Astrocyte (in vitro differentiated cells and primary cell): ENCODE measurements around the gene EID3. TPM values are rescaled to one million over a fixed set of nuclear protein-coding genes. Genes with fewer than 3 reads are reported as not detected.

Experiments
- DNase-seq: peaks from one replicate; pipeline ENCODE4 v3.0.0-alpha.2; 2010; ENCODE audit warnings: low read depth
- FAIRE-seq: peaks from 2 replicates; lab custom pipeline; 2011; peaks lifted over from hg19 to GRCh38; lab: Jason Lieb, UNC
- H2AFZ ChIP-seq: 2 replicates; pipeline ENCODE4 v1.6.0; 2012; ENCODE audit warnings: low read depth, low read length, inconsistent platforms
- H3K27ac ChIP-seq: 2 replicates; pipeline ENCODE4 v1.5.1; 2011; ENCODE audit warnings: low read depth, low read length, inconsistent platforms
- H3K27me3 ChIP-seq: 2 replicates; pipeline ENCODE4 v1.6.0; 2011; ENCODE audit warnings: low read length, inconsistent platforms; ENCODE audit not compliant: insufficient read depth
- H3K36me3 ChIP-seq: 2 replicates; pipeline ENCODE4 v1.5.1; 2011; ENCODE audit warnings: low read length, inconsistent platforms; ENCODE audit not compliant: insufficient read depth
- H3K4me1 ChIP-seq: 2 replicates; pipeline ENCODE4 v1.5.1; 2011; ENCODE audit warnings: low read length, inconsistent platforms; ENCODE audit not compliant: insufficient read depth
- H3K4me2 ChIP-seq: 2 replicates; pipeline ENCODE4 v1.6.0; 2012; ENCODE audit warnings: low read length, inconsistent platforms
- H3K4me3 ChIP-seq: 2 replicates; pipeline ENCODE4 v1.5.1; 2011; ENCODE audit warnings: low read depth, mild to moderate bottlenecking, low read length, inconsistent platforms; ENCODE audit not compliant: insufficient read depth
- H3K79me2 ChIP-seq: 2 replicates; pipeline ENCODE4 v1.6.0; 2012; ENCODE audit warnings: mild to moderate bottlenecking, low read length, inconsistent platforms; ENCODE audit not compliant: insufficient read depth
- H3K9ac ChIP-seq: 2 replicates; pipeline ENCODE4 v1.6.0; 2012; ENCODE audit warnings: mild to moderate bottlenecking, low read length, inconsistent platforms
- H3K9me3 ChIP-seq: 2 replicates; pipeline ENCODE4 v1.5.1; 2012; ENCODE audit warnings: low read depth, mild to moderate bottlenecking, low read length, inconsistent platforms; ENCODE audit not compliant: insufficient read depth
- H4K20me1 ChIP-seq: 2 replicates; pipeline ENCODE4 v1.6.0; 2012; ENCODE audit warnings: low read length, inconsistent platforms; ENCODE audit not compliant: insufficient read depth
- H3K27ac Mint-ChIP-seq: one replicate; pipeline ENCODE4 v1.8.0; 2021; ENCODE audit warnings: mild to moderate bottlenecking, mixed read lengths; ENCODE audit not compliant: unreplicated experiment
- H3K27me3 Mint-ChIP-seq: one replicate; pipeline ENCODE4 v1.8.0; 2021; ENCODE audit warnings: low read depth, mixed read lengths; ENCODE audit not compliant: unreplicated experiment
- H3K36me3 Mint-ChIP-seq: one replicate; pipeline ENCODE4 v1.8.0; 2021; ENCODE audit warnings: low read depth, mixed read lengths; ENCODE audit not compliant: unreplicated experiment
- H3K4me1 Mint-ChIP-seq: one replicate; pipeline ENCODE4 v1.8.0; 2021; ENCODE audit warnings: low read depth, mixed read lengths; ENCODE audit not compliant: unreplicated experiment
- H3K4me3 Mint-ChIP-seq: one replicate; pipeline ENCODE4 v1.8.0; 2021; ENCODE audit warnings: mild to moderate bottlenecking, moderate library complexity, mixed read lengths; ENCODE audit not compliant: unreplicated experiment
- H3K9me3 Mint-ChIP-seq: one replicate; pipeline ENCODE4 v1.8.0; 2021; ENCODE audit warnings: mild to moderate bottlenecking, mixed read lengths; ENCODE audit not compliant: unreplicated experiment
- EZH2 ChIP-seq: IDR thresholded peaks from 2 replicates; pipeline ENCODE4 v1.6.1; 2012; ENCODE audit warnings: mild to moderate bottlenecking, low read length, inconsistent platforms; ENCODE audit not compliant: insufficient read depth
- total RNA-seq: library from RNA; stranded (reverse); gene quantifications from 2 replicates; pipeline ENCODE4 v1.2.1, GENCODE V29; 2021
- TF ChIP-seq, protein P1 (sequence below): IDR thresholded peaks from 2 replicates; pipeline ENCODE4 v1.5.1; 2011; ENCODE audit warnings: low read depth, mild to moderate bottlenecking, inconsistent platforms, low read length, moderate library complexity; ENCODE audit not compliant: insufficient read depth

Gene EID3
- total RNA-seq, 1 donor from 2014 or later: 1.9 TPM

DNA sequence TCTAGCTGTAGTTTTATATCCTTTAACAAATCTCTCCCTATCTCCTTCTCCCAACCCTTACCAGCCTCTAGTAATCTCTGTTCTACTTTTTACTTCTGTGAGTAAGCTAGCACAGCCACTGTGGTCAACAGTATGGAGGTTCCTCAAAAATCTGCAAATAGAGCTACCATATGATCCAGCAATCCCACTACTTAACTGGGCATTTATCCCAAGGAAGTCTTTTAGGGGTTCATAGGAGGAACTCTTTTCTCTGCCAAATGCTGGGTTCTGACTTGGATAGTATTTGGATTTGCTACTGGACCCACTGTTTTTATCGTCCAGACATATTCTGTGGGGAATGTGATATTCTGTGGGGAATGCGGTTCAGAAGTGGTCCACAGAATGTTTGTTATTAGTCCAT, 41.1 kb downstream of the EID3 start:
- Histone ChIP-seq H3K27me3 (no peaks in the 10 kb centered on the region), H3K27ac (no peak overlapping the region), H3K4me1 (no peaks in the 10 kb centered on the region), H3K79me2 (peaks cover 54% of the 10 kb centered on the region), H2AFZ (no peak overlapping the region), H3K9ac (no peak overlapping the region), H4K20me1 (peaks cover 85% of the 10 kb centered on the region), H3K4me3 (no peak overlapping the region), H3K36me3 (peaks cover 77% of the 10 kb centered on the region), H3K4me2 (no peak overlapping the region), H3K9me3 (no peaks in the 10 kb centered on the region)
- no peak overlapping the region for H3K4me3 Mint-ChIP-seq
- TF ChIP-seq EZH2: no peak
- TF ChIP-seq, protein P1, sequence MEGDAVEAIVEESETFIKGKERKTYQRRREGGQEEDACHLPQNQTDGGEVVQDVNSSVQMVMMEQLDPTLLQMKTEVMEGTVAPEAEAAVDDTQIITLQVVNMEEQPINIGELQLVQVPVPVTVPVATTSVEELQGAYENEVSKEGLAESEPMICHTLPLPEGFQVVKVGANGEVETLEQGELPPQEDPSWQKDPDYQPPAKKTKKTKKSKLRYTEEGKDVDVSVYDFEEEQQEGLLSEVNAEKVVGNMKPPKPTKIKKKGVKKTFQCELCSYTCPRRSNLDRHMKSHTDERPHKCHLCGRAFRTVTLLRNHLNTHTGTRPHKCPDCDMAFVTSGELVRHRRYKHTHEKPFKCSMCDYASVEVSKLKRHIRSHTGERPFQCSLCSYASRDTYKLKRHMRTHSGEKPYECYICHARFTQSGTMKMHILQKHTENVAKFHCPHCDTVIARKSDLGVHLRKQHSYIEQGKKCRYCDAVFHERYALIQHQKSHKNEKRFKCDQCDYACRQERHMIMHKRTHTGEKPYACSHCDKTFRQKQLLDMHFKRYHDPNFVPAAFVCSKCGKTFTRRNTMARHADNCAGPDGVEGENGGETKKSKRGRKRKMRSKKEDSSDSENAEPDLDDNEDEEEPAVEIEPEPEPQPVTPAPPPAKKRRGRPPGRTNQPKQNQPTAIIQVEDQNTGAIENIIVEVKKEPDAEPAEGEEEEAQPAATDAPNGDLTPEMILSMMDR: no peak
- H3K36me3 Mint-ChIP-seq: peaks cover 22% of the 10 kb centered on the region
- H3K27ac Mint-ChIP-seq: no peak overlapping the region
- no peak for DNase-seq
- no peaks in the 10 kb centered on the region for H3K9me3 Mint-ChIP-seq
- no peak for FAIRE-seq
- no peaks in the 10 kb centered on the region for H3K27me3 Mint-ChIP-seq
- peaks cover 18% of the 10 kb centered on the region for H3K4me1 Mint-ChIP-seq

DNA sequence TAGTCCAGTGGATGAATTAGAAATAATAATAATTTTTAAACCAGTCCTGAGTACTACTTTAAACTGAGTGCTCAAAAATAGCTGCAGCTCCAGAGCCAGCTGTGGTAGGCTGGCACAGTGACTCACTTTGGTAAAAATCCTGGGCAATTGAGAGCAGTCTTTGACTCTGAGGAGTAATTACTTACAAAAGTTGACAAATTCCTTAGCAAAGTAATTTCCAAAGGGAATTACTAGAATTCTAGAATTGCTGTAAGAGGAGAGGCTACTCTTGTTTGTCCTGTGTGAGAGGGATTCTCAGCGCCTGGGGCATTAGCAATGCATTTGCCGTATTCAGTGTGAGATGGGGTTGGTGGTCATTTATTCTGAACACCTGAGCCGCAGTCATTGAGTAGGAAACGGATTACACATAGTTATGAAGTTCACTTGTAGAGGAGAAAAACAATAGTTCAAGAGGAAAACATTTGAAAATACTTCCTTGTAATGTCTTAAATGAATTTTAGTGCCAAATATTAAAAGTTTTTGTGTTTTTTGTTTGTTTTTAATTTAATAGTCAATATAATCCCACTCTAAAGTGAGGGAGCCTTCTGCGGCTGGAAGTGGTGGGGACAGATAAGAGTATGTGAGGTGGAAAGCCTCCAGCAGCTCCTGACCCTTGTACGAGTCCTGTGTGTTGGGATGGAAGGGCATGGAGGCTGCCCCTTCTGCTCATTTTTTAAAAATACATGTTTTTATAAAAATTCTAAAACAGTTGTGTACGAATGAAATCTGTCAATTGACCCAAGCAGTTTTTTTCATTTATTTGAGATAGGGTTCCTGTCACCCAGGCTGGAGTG, 41.9 kb downstream of the EID3 start:
- peaks cover 22% of the 10 kb centered on the region for H3K36me3 Mint-ChIP-seq
- Histone ChIP-seq H3K4me2 (no peak overlapping the region), H3K9ac (no peak overlapping the region), H4K20me1 (peaks cover 82% of the 10 kb centered on the region), H3K4me1 (no peaks in the 10 kb centered on the region), H3K9me3 (no peaks in the 10 kb centered on the region), H3K79me2 (peaks cover 54% of the 10 kb centered on the region), H3K36me3 (peaks cover 74% of the 10 kb centered on the region), H3K27me3 (no peaks in the 10 kb centered on the region), H3K4me3 (no peak overlapping the region), H2AFZ (no peak overlapping the region), H3K27ac (no peak overlapping the region)
- FAIRE-seq: no peak
- no peaks in the 10 kb centered on the region for H3K9me3 Mint-ChIP-seq
- peaks cover 18% of the 10 kb centered on the region for H3K4me1 Mint-ChIP-seq
- no peak for DNase-seq
- TF ChIP-seq, protein P1: no peak
- TF ChIP-seq EZH2: no peak
- H3K4me3 Mint-ChIP-seq: no peak overlapping the region
- no peak overlapping the region for H3K27ac Mint-ChIP-seq
- no peaks in the 10 kb centered on the region for H3K27me3 Mint-ChIP-seq
